ENCODE results near the gene COX6B2. TPM values are rescaled to one million over a fixed set of nuclear protein-coding genes. Genes with fewer than 3 reads are reported as not detected.
A peak's percentile ranks its signal among the peaks of the same experiment; 100 is the strongest.

The COX6B2 gene
- not detected for total RNA-seq
- not detected for polyA plus RNA-seq

DNA sequence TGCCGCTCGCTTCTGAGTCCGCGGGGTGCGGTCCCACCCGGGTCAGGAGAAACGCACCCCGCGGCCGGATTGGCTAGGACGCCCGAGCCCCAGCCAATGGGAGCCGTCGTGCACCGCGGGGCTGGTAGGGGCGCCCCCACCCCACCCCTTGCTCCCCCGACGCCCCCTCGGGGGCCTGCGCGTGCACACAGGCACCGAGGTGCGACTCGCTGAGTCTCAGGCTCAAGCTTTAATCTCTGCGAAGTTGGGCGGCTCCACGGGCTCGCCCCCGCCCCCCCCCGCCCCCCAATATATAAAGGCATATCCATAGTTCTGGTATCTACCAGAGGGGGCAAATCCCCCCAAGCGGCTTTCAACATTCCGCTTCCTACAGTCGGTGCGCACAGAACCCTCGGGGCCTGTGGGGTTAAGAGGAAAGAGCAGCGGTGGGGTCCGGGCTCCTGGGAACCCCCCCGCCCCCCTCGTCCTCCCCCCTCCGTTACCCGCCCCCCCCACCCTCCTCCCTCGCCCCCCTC lies at the start of gene COX6B2:
TSS of gene COX6B2 (minus strand) at position 22 of the 515 bp plus-strand sequence. CDS start 198 bp downstream, outside the sequence.
- no peaks in the 10 kb centered on the region for H3K36me3 ChIP-seq (ENCODE audit: control insufficient read depth in 4 of 4, insufficient read depth in 3 of 4, low read depth in 1 of 4, low read length in 3 of 4)
- H3K27ac ChIP-seq (ENCODE audit: low read depth in 1 of 2, low read length in 2 of 2), result no peak within 1 kb of the TSS
- H3K27me3 ChIP-seq (ENCODE audit: control insufficient read depth in 4 of 4, insufficient read depth in 4 of 4, low read length in 3 of 4), result peaks cover 0 to 8% (median 6%) of the 10 kb centered on the region in 4 donors
- TF ChIP-seq, protein P1, sequence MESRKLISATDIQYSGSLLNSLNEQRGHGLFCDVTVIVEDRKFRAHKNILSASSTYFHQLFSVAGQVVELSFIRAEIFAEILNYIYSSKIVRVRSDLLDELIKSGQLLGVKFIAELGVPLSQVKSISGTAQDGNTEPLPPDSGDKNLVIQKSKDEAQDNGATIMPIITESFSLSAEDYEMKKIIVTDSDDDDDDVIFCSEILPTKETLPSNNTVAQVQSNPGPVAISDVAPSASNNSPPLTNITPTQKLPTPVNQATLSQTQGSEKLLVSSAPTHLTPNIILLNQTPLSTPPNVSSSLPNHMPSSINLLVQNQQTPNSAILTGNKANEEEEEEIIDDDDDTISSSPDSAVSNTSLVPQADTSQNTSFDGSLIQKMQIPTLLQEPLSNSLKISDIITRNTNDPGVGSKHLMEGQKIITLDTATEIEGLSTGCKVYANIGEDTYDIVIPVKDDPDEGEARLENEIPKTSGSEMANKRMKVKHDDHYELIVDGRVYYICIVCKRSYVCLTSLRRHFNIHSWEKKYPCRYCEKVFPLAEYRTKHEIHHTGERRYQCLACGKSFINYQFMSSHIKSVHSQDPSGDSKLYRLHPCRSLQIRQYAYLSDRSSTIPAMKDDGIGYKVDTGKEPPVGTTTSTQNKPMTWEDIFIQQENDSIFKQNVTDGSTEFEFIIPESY (IDR thresholded peaks at IDR 0.05), result no peak
- TF ChIP-seq HNF4G (IDR thresholded peaks at IDR 0.05), result no peak
- no peak for TF ChIP-seq NR2F2 (IDR thresholded peaks at IDR 0.05)
- TF ChIP-seq RXRA (IDR thresholded peaks at IDR 0.05), result no peak
- no peak for TF ChIP-seq FOXA2 (IDR thresholded peaks at IDR 0.05)
- TF ChIP-seq, protein P2, sequence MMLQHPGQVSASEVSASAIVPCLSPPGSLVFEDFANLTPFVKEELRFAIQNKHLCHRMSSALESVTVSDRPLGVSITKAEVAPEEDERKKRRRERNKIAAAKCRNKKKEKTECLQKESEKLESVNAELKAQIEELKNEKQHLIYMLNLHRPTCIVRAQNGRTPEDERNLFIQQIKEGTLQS (IDR thresholded peaks at IDR 0.05), result no peak
- TF ChIP-seq CTCF (IDR thresholded peaks at IDR 0.05; ENCODE audit: low read depth, low read length, missing input control), result no peak
- no peak for TF ChIP-seq YY1 (IDR thresholded peaks at IDR 0.05)
- TF ChIP-seq, protein P3, sequence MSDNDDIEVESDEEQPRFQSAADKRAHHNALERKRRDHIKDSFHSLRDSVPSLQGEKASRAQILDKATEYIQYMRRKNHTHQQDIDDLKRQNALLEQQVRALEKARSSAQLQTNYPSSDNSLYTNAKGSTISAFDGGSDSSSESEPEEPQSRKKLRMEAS (IDR thresholded peaks at IDR 0.05), result no peak
- no peak for TF ChIP-seq FOXA1 (IDR thresholded peaks at IDR 0.05)
- no peak for TF ChIP-seq GABPA (IDR thresholded peaks at IDR 0.05 in 1 of 2, conservative IDR thresholded peaks at IDR 0.05 in 1 of 2)
- TF ChIP-seq, protein P4, sequence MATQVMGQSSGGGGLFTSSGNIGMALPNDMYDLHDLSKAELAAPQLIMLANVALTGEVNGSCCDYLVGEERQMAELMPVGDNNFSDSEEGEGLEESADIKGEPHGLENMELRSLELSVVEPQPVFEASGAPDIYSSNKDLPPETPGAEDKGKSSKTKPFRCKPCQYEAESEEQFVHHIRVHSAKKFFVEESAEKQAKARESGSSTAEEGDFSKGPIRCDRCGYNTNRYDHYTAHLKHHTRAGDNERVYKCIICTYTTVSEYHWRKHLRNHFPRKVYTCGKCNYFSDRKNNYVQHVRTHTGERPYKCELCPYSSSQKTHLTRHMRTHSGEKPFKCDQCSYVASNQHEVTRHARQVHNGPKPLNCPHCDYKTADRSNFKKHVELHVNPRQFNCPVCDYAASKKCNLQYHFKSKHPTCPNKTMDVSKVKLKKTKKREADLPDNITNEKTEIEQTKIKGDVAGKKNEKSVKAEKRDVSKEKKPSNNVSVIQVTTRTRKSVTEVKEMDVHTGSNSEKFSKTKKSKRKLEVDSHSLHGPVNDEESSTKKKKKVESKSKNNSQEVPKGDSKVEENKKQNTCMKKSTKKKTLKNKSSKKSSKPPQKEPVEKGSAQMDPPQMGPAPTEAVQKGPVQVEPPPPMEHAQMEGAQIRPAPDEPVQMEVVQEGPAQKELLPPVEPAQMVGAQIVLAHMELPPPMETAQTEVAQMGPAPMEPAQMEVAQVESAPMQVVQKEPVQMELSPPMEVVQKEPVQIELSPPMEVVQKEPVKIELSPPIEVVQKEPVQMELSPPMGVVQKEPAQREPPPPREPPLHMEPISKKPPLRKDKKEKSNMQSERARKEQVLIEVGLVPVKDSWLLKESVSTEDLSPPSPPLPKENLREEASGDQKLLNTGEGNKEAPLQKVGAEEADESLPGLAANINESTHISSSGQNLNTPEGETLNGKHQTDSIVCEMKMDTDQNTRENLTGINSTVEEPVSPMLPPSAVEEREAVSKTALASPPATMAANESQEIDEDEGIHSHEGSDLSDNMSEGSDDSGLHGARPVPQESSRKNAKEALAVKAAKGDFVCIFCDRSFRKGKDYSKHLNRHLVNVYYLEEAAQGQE (IDR thresholded peaks at IDR 0.05), result no peak
- TF ChIP-seq HNF4A (conservative IDR thresholded peaks at IDR 0.05), result no peak
- TF ChIP-seq RAD21 (IDR thresholded peaks at IDR 0.05), result no peak
- no peak for TF ChIP-seq JUND (IDR thresholded peaks at IDR 0.05)
- no peak for TF ChIP-seq TAF1 (conservative IDR thresholded peaks at IDR 0.05)
- no peak for TF ChIP-seq EGR1 (IDR thresholded peaks at IDR 0.05; ENCODE audit: low read depth in 2 of 2)
- TF ChIP-seq SP1 (IDR thresholded peaks at IDR 0.05), result no peak
- no peak for DNase-seq (ENCODE audit: low spot score)
- no peak within 1 kb of the TSS for H3K9ac ChIP-seq (ENCODE audit: low read depth in 1 of 2, low read length in 2 of 2)
- no peaks in the 10 kb centered on the region for H3K9me3 ChIP-seq (ENCODE audit: control insufficient read depth in 4 of 4, low read length in 3 of 4)
- peaks cover 0 to 4% (median 1%) of the 10 kb centered on the region in 4 donors for H3K4me1 ChIP-seq (ENCODE audit: control insufficient read depth in 4 of 4, insufficient read depth in 4 of 4, low read length in 3 of 4)
- 4% methylated on average over 41 of the region's 43 CpGs for WGBS
- H3K4me3 ChIP-seq (ENCODE audit: low read depth in 1 of 3, low read length in 3 of 3), result peak within 1 kb of the TSS in 1 of 3 donors; percentile 34
